GM12873 (cell line): ENCODE measurements around the gene CCDC192.

Source experiments
- TF ChIP-seq, protein P1 (sequence below): IDR thresholded peaks from 2 replicates; pipeline ENCODE4 v1.5.1; 2012; ENCODE audit warnings: low read depth, mild to moderate bottlenecking, moderate library complexity, low read length, control low read depth; ENCODE audit not compliant: insufficient read depth; ENCODE audit errors: missing control alignments

Gene CCDC192

DNA sequence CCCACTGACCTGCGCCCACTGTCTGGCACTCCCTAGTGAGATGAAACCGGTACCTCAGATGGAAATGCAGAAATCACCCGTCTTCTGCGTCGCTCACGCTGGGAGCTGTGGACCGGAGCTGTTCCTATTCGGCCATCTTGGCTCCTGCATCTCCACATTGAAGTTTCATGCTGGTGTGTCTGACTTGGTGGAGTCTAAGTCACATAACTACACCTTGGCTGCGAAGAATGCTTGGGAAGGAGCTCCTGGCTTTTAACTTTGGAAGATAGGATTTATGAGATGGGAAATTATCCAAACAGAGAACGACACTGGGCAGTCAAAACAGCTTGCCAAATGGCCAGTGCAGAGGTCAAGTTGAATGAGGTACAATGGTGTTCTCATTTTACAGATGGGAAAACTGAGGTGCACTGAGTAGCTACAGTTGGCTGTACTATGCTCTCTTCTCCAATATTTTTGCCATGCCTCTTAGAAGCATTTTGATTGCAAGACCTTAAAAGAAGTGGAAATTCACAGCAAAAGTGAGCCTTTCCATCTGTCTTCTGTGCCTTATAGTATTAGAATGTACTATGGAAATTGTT lies 36.7 kb downstream of the CCDC192 start:
- TF ChIP-seq, protein P1, sequence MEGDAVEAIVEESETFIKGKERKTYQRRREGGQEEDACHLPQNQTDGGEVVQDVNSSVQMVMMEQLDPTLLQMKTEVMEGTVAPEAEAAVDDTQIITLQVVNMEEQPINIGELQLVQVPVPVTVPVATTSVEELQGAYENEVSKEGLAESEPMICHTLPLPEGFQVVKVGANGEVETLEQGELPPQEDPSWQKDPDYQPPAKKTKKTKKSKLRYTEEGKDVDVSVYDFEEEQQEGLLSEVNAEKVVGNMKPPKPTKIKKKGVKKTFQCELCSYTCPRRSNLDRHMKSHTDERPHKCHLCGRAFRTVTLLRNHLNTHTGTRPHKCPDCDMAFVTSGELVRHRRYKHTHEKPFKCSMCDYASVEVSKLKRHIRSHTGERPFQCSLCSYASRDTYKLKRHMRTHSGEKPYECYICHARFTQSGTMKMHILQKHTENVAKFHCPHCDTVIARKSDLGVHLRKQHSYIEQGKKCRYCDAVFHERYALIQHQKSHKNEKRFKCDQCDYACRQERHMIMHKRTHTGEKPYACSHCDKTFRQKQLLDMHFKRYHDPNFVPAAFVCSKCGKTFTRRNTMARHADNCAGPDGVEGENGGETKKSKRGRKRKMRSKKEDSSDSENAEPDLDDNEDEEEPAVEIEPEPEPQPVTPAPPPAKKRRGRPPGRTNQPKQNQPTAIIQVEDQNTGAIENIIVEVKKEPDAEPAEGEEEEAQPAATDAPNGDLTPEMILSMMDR: no peak

- TF ChIP-seq, protein P1: no peak
These were observed 38.2 kb downstream of the CCDC192 start for GRCh38 chr5:127741412-127741811.

DNA sequence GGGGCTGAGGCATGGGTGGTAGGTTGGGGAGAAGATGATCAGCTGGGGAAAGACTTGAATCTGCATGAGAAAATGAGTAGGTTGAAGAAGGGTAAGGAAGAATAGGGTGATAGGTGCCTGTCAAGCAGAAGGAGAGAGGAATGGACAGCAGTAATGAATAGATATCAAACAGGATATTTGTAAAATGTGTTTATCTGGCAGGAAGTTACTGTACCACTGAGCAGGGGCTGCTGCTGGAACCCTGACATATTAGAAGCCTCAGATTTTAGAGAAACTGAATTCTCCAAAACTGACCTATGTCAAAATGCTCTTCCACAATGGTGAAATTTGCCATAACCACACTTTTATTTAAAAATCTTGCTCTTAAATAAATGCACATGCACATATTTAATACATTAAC lies 41.0 kb downstream of the CCDC192 start:
- TF ChIP-seq, protein P1: no peak

DNA sequence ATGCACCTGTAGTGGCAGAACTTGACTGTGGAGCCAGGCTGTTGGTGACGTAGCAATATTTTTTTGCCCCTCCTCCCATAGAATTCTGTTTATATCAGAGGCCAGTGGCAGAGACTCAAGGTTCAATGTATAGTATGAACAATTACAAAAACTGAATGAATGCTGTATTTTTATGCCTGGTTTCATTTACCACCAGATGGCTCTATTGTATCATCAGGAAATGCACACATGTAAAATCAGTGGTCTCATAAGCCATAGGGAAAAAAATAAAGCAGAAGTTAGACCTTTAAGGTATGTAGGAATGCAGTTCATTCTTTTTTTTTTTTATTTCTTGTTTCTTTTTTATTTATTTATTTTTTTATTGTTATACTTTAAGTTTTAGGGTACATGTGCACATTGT lies 43.6 kb downstream of the CCDC192 start:
- TF ChIP-seq, protein P1: peak; percentile 34

GRCh38 chr5:127754259-127754658 lies 51.1 kb downstream of the CCDC192 start:
- TF ChIP-seq, protein P1: no peak

- TF ChIP-seq, protein P1: no peak
These were observed 51.5 kb downstream of the CCDC192 start for GRCh38 chr5:127754706-127755105.

GRCh38 chr5:127757576-127757975 lies 54.4 kb downstream of the CCDC192 start:
- TF ChIP-seq, protein P1: peak; percentile 37
